GM12801 (cell line): Measurements from ENCODE around the gene ROBO2.

Experiments
- TF ChIP-seq, protein P1 (sequence below): IDR thresholded peaks from one replicate; pipeline ENCODE4 v1.5.1; 2011; ENCODE audit warnings: control low read depth; ENCODE audit not compliant: insufficient read length; ENCODE audit errors: extremely low read depth

Gene ROBO2

DNA sequence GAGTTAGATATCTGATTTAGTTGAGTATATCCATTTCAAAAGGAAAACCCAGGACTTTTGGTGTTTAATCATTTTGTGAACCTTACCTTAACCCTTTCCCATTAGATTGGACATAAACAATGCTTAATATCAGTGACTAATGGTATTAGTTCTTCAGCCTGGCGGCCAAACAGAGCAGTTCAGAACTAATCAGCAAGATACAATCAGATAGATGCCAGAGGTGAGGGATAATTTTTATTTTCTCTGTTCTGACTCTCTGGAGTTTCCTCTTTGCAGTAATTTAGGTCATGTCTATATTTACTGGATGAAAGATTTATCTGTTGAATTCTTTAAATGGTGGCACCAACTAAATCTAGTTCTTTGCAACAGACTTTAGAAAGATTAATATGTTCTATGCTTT lies 337.8 kb downstream of the ROBO2 start:
- TF ChIP-seq, protein P1, sequence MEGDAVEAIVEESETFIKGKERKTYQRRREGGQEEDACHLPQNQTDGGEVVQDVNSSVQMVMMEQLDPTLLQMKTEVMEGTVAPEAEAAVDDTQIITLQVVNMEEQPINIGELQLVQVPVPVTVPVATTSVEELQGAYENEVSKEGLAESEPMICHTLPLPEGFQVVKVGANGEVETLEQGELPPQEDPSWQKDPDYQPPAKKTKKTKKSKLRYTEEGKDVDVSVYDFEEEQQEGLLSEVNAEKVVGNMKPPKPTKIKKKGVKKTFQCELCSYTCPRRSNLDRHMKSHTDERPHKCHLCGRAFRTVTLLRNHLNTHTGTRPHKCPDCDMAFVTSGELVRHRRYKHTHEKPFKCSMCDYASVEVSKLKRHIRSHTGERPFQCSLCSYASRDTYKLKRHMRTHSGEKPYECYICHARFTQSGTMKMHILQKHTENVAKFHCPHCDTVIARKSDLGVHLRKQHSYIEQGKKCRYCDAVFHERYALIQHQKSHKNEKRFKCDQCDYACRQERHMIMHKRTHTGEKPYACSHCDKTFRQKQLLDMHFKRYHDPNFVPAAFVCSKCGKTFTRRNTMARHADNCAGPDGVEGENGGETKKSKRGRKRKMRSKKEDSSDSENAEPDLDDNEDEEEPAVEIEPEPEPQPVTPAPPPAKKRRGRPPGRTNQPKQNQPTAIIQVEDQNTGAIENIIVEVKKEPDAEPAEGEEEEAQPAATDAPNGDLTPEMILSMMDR: no peak

GRCh38 chr3:77380136-77380535 lies 340.2 kb downstream of the ROBO2 start:
- TF ChIP-seq, protein P1: no peak

- TF ChIP-seq, protein P1: no peak
Observed at GRCh38 chr3:77381431-77381830, 341.5 kb downstream of the ROBO2 start.

GRCh38 chr3:77392181-77392580 lies 352.3 kb downstream of the ROBO2 start:
- TF ChIP-seq, protein P1: no peak

GRCh38 chr3:77394046-77394445 lies 354.1 kb downstream of the ROBO2 start:
- TF ChIP-seq, protein P1: no peak

GRCh38 chr3:77404871-77405270 lies 365.0 kb downstream of the ROBO2 start:
- TF ChIP-seq, protein P1: no peak

DNA sequence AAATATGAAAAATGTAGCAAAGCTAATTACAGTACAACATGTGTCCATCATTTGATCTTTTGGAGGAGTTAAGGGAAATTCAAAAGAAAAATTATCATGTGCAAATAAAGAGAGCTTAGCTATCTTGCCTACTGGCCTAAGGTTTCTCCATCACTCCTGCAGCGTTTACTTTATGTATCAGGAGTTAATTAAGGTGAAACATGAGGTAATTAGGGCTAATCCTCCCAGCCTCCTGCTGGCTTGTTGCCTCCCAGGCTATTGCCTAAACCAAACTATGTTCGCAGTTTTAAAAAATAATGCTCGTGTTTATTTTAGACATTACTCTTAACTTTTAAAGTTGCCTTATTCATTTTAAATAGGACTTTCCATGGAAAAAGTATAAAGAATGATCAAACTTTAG lies 367.5 kb downstream of the ROBO2 start:
- TF ChIP-seq, protein P1: no peak

DNA sequence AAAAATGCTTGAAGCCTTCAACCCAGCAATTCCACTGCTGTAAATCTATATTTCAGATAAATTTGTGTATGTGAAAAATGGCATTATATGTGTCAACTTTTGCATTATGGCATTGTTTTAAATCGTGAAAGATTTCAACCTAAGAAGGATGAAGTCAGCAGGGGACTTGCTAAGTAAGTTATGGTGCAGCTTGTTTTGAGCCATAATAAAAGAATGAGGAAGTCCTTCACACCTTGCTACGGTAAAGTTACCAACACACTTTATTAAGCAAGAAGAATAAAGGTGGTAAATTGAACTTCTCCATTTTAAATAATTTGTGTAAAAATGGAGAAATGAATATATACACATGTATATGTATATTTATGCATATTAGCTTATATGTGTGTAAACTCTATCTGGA lies 371.4 kb downstream of the ROBO2 start:
- TF ChIP-seq, protein P1: no peak
